GM12878 (cell line): ENCODE results near the gene USE1. TPM values are rescaled to one million over a fixed set of nuclear protein-coding genes. Genes with fewer than 3 reads are reported as not detected.

ENCODE experiments used
- ASH2L ChIP-seq: fragments of 300-600, 200-600 bp; sonication (generic); IDR thresholded peaks from 2 replicates; pipeline ENCODE4 v1.6.1; 2017; ENCODE audit warnings: low read depth, mild to moderate bottlenecking, borderline replicate concordance
- BCL11A ChIP-seq: IDR thresholded peaks from 2 replicates; pipeline ENCODE4 v1.6.1; 2011; ENCODE audit warnings: low read depth, low read length
- BHLHE40 ChIP-seq, 2 experiments: fragments of 450-650 bp in 1 of 2; IDR thresholded peaks; 2 replicates each; pipeline ENCODE4 v1.6.1; 2011 to 2017; ENCODE audit warnings: low read depth in 2 of 2, borderline replicate concordance in 1 of 2, improper control_type of control experiment in 1 of 2, low read length in 1 of 2, mild to moderate bottlenecking in 1 of 2
- EZH2 ChIP-seq: IDR thresholded peaks from 2 replicates; pipeline ENCODE4 v1.6.1; 2012; ENCODE audit warnings: low read depth, mild to moderate bottlenecking, control low read depth, inconsistent platforms, low read length, borderline replicate concordance; ENCODE audit not compliant: control insufficient read depth
- MTA3 ChIP-seq: IDR thresholded peaks from 2 replicates; pipeline ENCODE4 v1.6.1; 2012; ENCODE audit warnings: low read length, inconsistent platforms, borderline replicate concordance
- NFXL1 ChIP-seq: fragments of 450-650 bp; IDR thresholded peaks from 2 replicates; pipeline ENCODE4 v1.6.1; 2017; ENCODE audit warnings: antibody characterized with exemption, mild to moderate bottlenecking, borderline replicate concordance
- NFYB ChIP-seq: IDR thresholded peaks from 2 replicates; pipeline ENCODE4 v1.6.1; 2011; ENCODE audit warnings: low read depth, mild to moderate bottlenecking, low read length, improper control_type of control experiment, moderate library complexity; ENCODE audit not compliant: insufficient read depth
- PAX5 ChIP-seq: IDR thresholded peaks from 2 replicates; pipeline ENCODE4 v1.6.1; 2011; ENCODE audit warnings: low read depth, low read length, borderline replicate concordance
- PAX8 ChIP-seq: fragments of 450-650 bp; IDR thresholded peaks from 2 replicates; pipeline ENCODE4 v1.6.1; 2017; ENCODE audit warnings: mild to moderate bottlenecking, moderate library complexity
- RAD51 ChIP-seq: fragments of 450-650 bp; IDR thresholded peaks from 2 replicates; pipeline ENCODE4 v1.6.1; 2016; ENCODE audit warnings: moderate library complexity, mild to moderate bottlenecking, inconsistent platforms
- RUNX3 ChIP-seq: IDR thresholded peaks from 2 replicates; pipeline ENCODE4 v1.6.1; 2012; ENCODE audit warnings: low read length, inconsistent platforms
- TBL1XR1 ChIP-seq: IDR thresholded peaks from 2 replicates; pipeline ENCODE4 v1.6.1; 2012; ENCODE audit warnings: low read depth, low read length, improper control_type of control experiment
- TCF12 ChIP-seq: IDR thresholded peaks from 2 replicates; pipeline ENCODE4 v1.6.1; 2011; ENCODE audit warnings: low read depth, mild to moderate bottlenecking, low read length
- WRNIP1 ChIP-seq: IDR thresholded peaks from 2 replicates; pipeline ENCODE4 v1.6.1; 2011; ENCODE audit warnings: low read depth, low read length, improper control_type of control experiment, borderline replicate concordance
- ZNF217 ChIP-seq: fragments of 450-650 bp; IDR thresholded peaks from 2 replicates; pipeline ENCODE4 v1.6.1; 2017; ENCODE audit warnings: antibody characterized with exemption, mild to moderate bottlenecking
- ZSCAN29 ChIP-seq: fragments of 450-650 bp; IDR thresholded peaks from 2 replicates; pipeline ENCODE4 v1.6.1; 2017; ENCODE audit warnings: mild to moderate bottlenecking, moderate library complexity
- polyA plus RNA-seq, 11 experiments: library from polyadenylated mRNA; depleted of rRNA in 4 of 11; unstranded in 6 of 11; stranded (reverse) in 5 of 11; fragments of >200 nt; fragmentation: Nextera tagmentation in 4 of 11; fragmentation: Illumina TruSeq in 1 of 11; extraction: Ambion mirVana in 4 of 11; extraction: Trizol in 1 of 11; gene quantifications; 1 replicate in 1 of 11; 2 replicates in 10 of 11; pipeline versions ENCODE4 v1.2.1 to v1.2.3, GENCODE V29; 2011 to 2016; ENCODE audit warnings: inconsistent platforms in 2 of 11, missing spikeins in 2 of 11, low read depth in 1 of 11
- total RNA-seq, 4 experiments: library from RNA; depleted of rRNA in 3 of 4; stranded (reverse); fragments of >200 nt in 3 of 4; fragmentation: Illumina TruSeq in 1 of 4; extraction: Trizol in 1 of 4; gene quantifications; 2 replicates each; pipeline versions ENCODE4 v1.2.1 to v1.2.3, GENCODE V29; 2013 to 2021
- TF ChIP-seq, protein P1 (sequence below): fragments of 450-650 bp; conservative IDR thresholded peaks from 2 replicates; pipeline ENCODE4 v1.6.1; 2017; ENCODE audit warnings: mild to moderate bottlenecking, moderate library complexity
- TF ChIP-seq, protein P2 (sequence below): IDR thresholded peaks from 2 replicates; pipeline ENCODE4 v1.6.1; 2011; ENCODE audit warnings: borderline replicate concordance, low read depth, mild to moderate bottlenecking, moderate library complexity, low read length; ENCODE audit not compliant: insufficient read depth, poor library complexity, severe bottlenecking
- TF ChIP-seq, protein P3 (sequence below): fragments of 150-350 bp; IDR thresholded peaks from 2 replicates; pipeline ENCODE4 v1.6.1; 2014; ENCODE audit warnings: mild to moderate bottlenecking, low read depth, low read length
- TF ChIP-seq, protein P4 (sequence below): IDR thresholded peaks from 2 replicates; pipeline ENCODE4 v1.6.1; 2012; ENCODE audit warnings: low read depth, low read length, improper control_type of control experiment
- TF ChIP-seq, protein P5 (sequence below): fragments of 450-650 bp; IDR thresholded peaks from 2 replicates; pipeline ENCODE4 v1.6.1; 2017; ENCODE audit warnings: antibody characterized with exemption, mild to moderate bottlenecking, moderate library complexity

The USE1 gene
- total and polyA plus RNA-seq, 10 of the 15 experiments (the other 5 are each of a cell fraction or from before 2014, with no cell fraction given): 9.7 to 24.0 (median 16.1) TPM

DNA sequence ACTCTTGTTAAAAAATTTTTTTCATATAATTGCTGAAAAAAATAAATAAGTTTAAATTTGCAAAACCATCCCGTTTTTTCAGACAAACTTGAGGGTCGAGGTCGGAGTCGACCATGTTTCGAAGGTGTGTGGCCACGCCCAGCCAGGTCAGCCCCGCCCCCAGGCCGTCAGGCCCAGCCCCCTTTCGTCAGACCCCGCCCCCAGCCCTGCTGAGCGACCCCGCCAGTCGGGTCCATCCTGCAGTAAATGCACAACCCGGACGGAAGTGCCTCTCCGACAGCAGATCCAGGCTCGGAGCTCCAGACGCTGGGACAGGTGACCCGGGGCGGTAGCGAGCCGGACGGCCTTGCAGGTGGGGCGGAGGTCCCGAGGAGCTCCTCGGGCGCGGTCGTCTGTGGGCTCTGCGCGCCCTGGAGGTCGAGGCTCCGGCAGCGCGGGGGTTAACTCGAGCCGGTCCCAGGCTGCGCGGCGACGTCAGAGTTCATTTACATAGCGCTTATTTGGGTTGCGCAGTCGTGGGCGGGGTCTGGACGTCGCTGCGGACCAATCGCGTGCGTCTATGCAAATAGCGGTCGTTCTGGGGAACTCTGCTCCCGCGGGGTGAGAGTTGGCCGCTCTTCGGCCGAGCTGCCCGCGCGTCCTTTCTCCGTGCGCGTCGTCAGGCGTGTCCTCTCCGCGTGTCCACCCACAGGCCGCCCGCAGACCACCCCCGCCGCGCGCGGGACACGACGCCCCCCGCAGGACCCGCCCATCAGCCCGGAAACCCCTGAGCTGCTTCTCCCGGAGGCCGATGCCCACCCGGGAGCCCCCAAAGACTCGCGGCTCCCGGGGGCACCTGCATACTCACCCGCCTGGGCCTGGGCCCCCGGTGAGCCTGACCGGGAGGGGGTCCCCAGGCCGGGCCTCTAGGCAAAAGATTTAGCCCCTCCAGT, 11.1 kb downstream of the USE1 start, which contains the start of gene OCEL1 (continued):
- TF ChIP-seq, protein P1, sequence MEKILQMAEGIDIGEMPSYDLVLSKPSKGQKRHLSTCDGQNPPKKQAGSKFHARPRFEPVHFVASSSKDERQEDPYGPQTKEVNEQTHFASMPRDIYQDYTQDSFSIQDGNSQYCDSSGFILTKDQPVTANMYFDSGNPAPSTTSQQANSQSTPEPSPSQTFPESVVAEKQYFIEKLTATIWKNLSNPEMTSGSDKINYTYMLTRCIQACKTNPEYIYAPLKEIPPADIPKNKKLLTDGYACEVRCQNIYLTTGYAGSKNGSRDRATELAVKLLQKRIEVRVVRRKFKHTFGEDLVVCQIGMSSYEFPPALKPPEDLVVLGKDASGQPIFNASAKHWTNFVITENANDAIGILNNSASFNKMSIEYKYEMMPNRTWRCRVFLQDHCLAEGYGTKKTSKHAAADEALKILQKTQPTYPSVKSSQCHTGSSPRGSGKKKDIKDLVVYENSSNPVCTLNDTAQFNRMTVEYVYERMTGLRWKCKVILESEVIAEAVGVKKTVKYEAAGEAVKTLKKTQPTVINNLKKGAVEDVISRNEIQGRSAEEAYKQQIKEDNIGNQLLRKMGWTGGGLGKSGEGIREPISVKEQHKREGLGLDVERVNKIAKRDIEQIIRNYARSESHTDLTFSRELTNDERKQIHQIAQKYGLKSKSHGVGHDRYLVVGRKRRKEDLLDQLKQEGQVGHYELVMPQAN: peak; percentile 50
- TF ChIP-seq NFYB: peak; percentile 68; the same call in 1 of the 2 replicates
- TF ChIP-seq, protein P2, sequence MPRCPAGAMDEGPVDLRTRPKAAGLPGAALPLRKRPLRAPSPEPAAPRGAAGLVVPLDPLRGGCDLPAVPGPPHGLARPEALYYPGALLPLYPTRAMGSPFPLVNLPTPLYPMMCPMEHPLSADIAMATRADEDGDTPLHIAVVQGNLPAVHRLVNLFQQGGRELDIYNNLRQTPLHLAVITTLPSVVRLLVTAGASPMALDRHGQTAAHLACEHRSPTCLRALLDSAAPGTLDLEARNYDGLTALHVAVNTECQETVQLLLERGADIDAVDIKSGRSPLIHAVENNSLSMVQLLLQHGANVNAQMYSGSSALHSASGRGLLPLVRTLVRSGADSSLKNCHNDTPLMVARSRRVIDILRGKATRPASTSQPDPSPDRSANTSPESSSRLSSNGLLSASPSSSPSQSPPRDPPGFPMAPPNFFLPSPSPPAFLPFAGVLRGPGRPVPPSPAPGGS: no peak
- TF ChIP-seq, protein P3, sequence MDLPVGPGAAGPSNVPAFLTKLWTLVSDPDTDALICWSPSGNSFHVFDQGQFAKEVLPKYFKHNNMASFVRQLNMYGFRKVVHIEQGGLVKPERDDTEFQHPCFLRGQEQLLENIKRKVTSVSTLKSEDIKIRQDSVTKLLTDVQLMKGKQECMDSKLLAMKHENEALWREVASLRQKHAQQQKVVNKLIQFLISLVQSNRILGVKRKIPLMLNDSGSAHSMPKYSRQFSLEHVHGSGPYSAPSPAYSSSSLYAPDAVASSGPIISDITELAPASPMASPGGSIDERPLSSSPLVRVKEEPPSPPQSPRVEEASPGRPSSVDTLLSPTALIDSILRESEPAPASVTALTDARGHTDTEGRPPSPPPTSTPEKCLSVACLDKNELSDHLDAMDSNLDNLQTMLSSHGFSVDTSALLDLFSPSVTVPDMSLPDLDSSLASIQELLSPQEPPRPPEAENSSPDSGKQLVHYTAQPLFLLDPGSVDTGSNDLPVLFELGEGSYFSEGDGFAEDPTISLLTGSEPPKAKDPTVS: no peak
- TF ChIP-seq TBL1XR1: no peak
- TF ChIP-seq, protein P4, sequence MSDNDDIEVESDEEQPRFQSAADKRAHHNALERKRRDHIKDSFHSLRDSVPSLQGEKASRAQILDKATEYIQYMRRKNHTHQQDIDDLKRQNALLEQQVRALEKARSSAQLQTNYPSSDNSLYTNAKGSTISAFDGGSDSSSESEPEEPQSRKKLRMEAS: peak; percentile 31; the same call in 1 of the 2 replicates
- no peak for TF ChIP-seq ASH2L
- TF ChIP-seq WRNIP1: no peak
- TF ChIP-seq, protein P5, sequence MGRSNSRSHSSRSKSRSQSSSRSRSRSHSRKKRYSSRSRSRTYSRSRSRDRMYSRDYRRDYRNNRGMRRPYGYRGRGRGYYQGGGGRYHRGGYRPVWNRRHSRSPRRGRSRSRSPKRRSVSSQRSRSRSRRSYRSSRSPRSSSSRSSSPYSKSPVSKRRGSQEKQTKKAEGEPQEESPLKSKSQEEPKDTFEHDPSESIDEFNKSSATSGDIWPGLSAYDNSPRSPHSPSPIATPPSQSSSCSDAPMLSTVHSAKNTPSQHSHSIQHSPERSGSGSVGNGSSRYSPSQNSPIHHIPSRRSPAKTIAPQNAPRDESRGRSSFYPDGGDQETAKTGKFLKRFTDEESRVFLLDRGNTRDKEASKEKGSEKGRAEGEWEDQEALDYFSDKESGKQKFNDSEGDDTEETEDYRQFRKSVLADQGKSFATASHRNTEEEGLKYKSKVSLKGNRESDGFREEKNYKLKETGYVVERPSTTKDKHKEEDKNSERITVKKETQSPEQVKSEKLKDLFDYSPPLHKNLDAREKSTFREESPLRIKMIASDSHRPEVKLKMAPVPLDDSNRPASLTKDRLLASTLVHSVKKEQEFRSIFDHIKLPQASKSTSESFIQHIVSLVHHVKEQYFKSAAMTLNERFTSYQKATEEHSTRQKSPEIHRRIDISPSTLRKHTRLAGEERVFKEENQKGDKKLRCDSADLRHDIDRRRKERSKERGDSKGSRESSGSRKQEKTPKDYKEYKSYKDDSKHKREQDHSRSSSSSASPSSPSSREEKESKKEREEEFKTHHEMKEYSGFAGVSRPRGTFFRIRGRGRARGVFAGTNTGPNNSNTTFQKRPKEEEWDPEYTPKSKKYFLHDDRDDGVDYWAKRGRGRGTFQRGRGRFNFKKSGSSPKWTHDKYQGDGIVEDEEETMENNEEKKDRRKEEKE: no peak
- no peak for TF ChIP-seq TCF12
- TF ChIP-seq ZSCAN29: no peak
- TF ChIP-seq RAD51: no peak
- no peak for TF ChIP-seq MTA3
- TF ChIP-seq PAX8: no peak
- no peak for TF ChIP-seq NFXL1
- peak; percentile 30 to 75; a peak in 3 of 4 replicates for TF ChIP-seq BHLHE40 (IDR thresholded peaks at IDR 0.05; ENCODE audit: borderline replicate concordance in 1 of 2, low read depth in 2 of 2, low read length in 1 of 2)
- no peak for TF ChIP-seq EZH2
- no peak; the same call in 1 of the 2 replicates for TF ChIP-seq PAX5
- no peak for TF ChIP-seq ZNF217
- no peak for TF ChIP-seq RUNX3
- no peak for TF ChIP-seq BCL11A
